NCI-H460 (cell line): Measurements from ENCODE around the gene ZNF358. TPM values are rescaled to one million over a fixed set of nuclear protein-coding genes. Genes with fewer than 3 reads are reported as not detected.
"Not testable (repeated sequence)": the region's sequence is repeated elsewhere in the genome, so short reads cannot be mapped to it uniquely, and the experiment has no call there.

Experiments used
- DNase-seq: peaks from one replicate; pipeline ENCODE4 v3.0.0-alpha.2; 2016; ENCODE audit warnings: low read depth; ENCODE audit errors: extremely low read depth
- total RNA-seq: library from RNA; depleted of rRNA; stranded (reverse); fragments of >200 nt; shearing (Covaris generic); gene quantifications from 2 replicates; pipeline ENCODE4 v1.2.3, GENCODE V29; 2014

Gene ZNF358
- total RNA-seq, 1 experiment from 2014 or later: 5.9 TPM

DNA sequence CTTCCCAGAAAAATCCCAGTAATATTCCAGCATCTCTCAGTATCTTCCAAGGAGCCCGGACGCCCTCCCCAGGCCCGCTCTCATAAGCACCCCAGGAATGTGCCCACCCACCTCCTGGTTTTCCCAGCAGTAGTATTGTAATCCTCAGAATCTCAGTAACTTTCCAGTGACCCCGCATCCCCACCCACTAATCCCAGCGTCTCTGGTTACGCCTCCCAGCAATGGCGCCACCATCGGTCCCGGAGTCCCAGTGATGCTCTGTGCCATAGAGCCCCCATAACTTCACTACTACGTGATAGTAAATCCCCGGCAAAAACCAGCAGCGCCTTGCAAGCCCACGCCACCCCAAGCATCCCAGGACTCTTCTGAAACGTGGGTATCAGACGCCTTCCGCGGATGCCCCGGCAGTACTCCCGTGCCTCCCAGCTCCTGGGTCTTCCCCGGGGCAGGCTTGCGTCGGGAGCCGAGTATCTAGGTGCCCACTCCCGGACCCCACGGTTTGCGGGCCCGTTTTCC, 18.7 kb downstream of the ZNF358 start:
- no peak for DNase-seq

DNA sequence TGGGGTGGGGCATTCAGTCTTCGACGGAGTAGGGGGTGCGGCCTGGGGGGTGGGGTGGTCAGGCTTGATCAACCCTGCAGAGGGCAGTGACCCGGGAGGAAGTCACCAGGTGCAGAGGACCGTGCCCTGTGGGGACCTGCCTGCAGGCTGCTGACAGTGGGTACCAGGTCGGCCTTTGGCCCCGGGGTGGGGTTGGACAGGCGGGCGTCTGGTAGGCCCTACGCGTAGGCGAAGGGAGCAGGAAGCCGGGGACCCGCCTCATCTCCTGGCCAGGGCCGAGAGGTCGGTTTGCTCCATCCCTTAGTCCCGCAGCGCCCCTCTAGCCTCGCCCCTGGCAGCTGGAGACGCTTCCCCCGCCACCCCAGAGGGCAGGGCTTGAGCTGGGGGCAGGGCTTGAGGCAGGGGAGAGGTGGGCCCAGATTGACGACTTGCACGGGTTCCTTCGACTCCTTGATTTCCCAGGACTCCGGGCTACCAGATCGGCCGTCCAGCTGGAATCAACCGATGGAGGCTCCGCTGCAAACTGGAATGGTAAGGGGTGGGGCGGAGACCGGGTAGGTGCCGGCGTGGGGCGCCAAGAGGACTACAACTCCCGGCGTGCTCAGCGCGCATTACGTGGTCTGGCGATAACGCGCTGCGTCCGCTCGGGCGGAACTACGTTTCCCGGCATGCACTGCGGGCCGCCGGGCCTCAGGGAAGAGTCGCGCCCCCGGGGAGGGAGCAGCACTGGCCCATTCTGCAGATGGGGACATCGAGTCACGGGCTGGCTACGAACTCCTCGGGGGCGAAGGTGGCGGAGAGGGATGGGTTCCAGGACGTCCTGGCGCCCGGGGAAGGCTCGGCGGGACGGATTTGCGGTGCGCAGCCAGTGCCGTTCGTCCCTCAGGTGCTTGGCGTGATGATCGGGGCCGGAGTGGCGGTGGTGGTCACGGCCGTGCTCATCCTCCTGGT, 19.4 kb downstream of the ZNF358 start, which contains the start of gene PNPLA6:
Gene PNPLA6 (plus strand): TSS at position 671 of the 951 bp plus-strand sequence. CDS start 72 bp downstream, at position 743.
- peak; percentile 81 for DNase-seq

DNA sequence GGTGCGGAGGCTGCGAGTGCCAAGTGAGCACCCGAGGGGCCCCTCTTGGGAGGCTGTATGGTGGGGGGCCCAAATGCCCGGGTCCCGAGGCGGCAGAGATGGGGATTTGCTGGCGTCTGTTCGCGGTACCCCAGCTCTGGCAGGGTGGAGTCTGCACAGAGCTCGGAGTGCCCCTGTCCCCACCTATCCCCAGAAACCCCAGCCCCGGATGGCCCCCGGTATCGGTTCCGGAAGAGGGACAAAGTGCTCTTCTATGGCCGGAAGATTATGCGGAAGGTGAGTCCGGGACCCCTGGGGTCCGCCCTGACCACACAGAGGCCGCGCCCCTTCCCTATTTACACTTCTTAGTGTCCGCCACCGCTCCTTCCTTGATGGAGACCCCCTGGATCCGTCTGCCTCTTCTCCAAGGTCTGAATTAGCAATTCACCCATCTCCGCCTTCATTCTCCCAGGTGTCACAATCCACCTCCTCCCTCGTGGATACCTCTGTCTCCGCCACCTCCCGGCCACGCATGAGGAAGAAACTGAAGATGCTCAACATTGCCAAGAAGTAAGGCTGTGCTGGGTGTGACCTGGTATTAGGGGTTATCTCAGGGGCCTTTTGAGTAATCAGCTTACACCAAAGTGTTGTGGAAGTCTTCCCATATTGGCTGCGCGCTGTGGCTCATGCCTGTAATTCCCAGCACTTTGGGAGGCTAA, 20.2 kb downstream of the ZNF358 start:
- no peak for DNase-seq

- DNase-seq: not testable (repeated sequence)
Observed at GRCh38 chr19:7538990-7539389, 23.1 kb downstream of the ZNF358 start.

- no peak for DNase-seq
Observed at GRCh38 chr19:7539827-7540425, 24.0 kb downstream of the ZNF358 start.

GRCh38 chr19:7540761-7541474, 25.0 kb downstream of the ZNF358 start:
- DNase-seq: no peak

DNA sequence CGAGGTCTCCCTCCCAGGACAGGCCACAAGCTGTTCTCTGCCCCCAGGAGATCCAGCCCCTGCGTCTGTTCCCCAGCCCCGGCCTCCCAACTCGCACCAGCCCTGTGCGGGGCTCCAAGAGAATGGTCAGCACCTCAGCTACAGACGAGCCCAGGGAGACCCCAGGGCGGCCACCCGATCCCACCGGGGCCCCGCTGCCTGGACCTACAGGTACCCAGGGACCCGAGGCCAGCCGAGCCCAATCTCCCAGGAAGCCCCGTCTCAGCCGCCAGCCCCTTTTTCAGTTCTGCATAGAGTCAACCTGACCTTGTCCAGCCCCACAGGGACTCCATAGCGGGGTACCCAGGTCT, 25.5 kb downstream of the ZNF358 start:
- no peak for DNase-seq

DNA sequence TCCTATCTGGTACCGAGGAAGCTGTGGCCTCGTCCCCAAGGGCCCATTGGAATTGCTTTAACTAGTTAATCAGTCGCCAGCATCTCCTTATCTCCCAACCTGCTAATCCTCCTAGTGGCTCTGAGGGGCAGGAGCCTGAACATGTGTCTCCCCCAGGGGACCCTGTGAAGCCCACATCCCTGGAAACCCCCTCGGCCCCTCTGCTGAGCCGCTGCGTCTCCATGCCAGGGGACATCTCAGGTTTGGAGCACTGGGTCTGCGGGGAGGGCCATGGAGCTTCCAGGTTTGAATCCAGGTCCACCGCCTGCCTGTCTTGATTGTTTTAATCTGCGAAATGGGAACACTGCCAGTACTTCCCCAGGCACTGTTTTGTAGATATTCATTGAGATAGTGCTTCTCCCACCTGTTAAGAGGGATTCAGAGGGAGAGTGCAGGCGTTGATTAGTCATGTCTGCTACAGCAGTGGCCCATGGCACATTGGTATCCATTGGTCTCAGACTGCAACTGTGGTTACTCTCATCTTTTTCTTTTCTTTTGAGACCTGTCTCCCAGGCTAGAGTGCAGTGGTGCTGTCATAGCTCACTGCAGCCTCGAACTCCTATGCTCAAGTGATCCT, 26.0 kb downstream of the ZNF358 start:
- no peak for DNase-seq

DNA sequence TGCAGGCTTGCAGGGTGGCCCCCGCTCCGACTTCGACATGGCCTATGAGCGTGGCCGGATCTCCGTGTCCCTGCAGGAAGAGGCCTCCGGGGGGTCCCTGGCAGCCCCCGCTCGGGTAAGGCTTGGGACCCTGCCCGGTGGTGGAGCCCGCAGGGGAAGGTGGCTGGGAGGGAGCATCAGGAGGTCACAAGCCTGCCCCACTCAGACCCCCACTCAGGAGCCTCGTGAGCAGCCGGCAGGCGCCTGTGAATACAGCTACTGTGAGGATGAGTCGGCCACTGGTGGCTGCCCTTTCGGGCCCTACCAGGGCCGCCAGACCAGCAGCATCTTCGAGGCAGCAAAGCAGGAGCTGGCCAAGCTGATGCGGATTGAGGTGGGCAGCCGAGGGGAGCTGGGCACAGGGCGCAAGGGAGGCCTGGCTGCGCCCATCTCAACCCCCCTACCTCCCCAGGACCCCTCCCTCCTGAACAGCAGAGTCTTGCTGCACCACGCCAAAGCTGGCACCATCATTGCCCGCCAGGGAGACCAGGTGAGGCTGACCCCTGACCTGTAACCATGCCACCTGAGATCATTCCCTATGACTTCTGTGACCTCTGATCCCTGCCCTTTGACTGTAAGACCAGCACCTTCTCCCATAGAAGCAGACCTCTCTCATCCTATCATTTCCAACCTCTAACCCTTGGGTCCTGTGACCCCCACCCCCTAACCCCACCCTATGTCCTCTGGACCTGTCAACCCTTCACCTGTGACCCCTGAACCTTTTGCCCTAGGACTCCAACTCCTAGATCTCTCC, 26.8 kb downstream of the ZNF358 start:
- no peak for DNase-seq

- DNase-seq: no peak
Observed at GRCh38 chr19:7544626-7545025, 28.7 kb downstream of the ZNF358 start.

GRCh38 chr19:7545300-7545699, 29.4 kb downstream of the ZNF358 start:
- DNase-seq: no peak

DNA sequence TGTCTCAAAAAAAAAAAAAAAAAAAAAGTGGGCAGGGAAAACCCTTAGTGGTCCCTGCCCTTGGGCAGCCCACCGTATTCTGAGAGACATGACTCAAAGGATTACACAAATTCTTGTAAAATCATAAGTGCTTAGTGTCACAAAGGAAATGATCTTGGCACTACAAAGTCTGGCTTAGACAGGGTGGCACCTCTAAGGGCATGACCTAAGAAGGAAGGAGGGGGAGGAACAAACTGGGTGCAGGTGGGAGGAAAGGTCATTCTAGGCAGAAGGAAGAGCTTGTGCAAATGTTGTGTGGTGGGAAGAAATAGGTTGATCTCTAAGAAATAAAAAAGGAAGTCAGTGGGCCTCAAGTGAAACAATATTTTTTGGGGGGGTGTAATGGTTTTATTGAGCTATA, 30.0 kb downstream of the ZNF358 start:
- no peak for DNase-seq

- no peak for DNase-seq
Observed at GRCh38 chr19:7547159-7547558, 31.3 kb downstream of the ZNF358 start.

- no peak for DNase-seq
Observed at GRCh38 chr19:7549429-7550148, 33.7 kb downstream of the ZNF358 start.

- DNase-seq: no peak
Observed at GRCh38 chr19:7550169-7550770, 34.4 kb downstream of the ZNF358 start.

DNA sequence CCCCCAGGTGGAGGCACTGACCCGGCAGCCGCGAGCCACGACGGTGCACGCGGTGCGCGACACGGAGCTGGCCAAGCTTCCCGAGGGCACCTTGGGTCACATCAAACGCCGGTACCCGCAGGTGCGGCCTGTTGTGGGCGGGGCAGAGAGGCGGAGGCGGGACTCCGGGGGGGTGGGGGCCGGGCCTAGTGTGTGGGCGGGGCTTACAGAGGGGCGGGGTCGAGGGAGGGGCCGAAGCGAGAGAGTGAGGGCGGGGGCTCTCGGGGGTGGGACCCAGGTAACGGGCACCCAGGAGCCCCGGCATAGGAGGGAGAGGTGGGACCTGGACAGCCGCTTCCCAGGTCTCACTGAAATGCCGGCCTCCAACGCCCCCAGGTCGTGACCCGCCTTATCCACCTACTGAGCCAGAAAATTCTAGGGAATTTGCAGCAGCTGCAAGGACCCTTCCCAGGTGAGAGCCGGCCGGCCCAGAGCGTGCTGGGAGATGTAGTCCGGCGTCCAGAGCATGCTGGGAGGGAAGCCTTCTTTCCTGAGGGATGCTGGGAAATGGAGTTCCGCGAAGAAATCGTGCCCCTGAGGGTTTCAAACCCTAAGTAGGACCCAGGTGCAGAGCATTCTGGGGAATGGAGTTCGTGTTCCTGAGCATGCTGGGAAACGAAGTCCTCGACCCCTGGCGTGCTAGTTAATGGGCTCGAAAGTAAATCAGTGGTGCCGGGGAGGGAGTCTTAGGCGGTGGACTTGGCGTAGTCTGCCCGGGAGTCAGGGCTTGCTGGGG, 35.3 kb downstream of the ZNF358 start:
- DNase-seq: no peak

- DNase-seq: no peak
Observed at GRCh38 chr19:7552781-7553180, 36.9 kb downstream of the ZNF358 start.
